NT2/D1 (cell line): Measurements from ENCODE around the gene FCER1G.

ENCODE experiments used
- SUZ12 ChIP-seq: IDR thresholded peaks from 2 replicates; pipeline ENCODE4 v1.6.1; 2011; ENCODE audit not compliant: insufficient read length, insufficient read depth; ENCODE audit errors: extremely low read depth
- YY1 ChIP-seq: IDR thresholded peaks from 2 replicates; pipeline ENCODE4 v1.6.1; 2011; ENCODE audit not compliant: insufficient read length, insufficient read depth
- ZNF274 ChIP-seq: IDR thresholded peaks from 2 replicates; pipeline ENCODE4 v1.6.1; 2011; ENCODE audit warnings: mild to moderate bottlenecking, low read depth, low read length

GRCh38 chr1:161217831-161218230, 2.7 kb downstream of the FCER1G start:
- TF ChIP-seq YY1 (no peak), SUZ12 (no peak), ZNF274 (no peak)
